Pulmonary artery endothelial cell (primary cell): Measurements from ENCODE around the gene CAMTA1. TPM values are rescaled to one million over a fixed set of nuclear protein-coding genes. Genes with fewer than 3 reads are reported as not detected.

Experiments used
- DNase-seq: peaks from one replicate; pipeline ENCODE4 v3.0.0-alpha.2; 2011; ENCODE audit warnings: low read depth, low spot score
- total RNA-seq: library from RNA; depleted of rRNA; stranded (reverse); fragments of >200 nt; gene quantifications from 2 replicates; pipeline ENCODE4 v1.2.3, GENCODE V29; 2014

The CAMTA1 gene
- total RNA-seq, 1 donor from 2014 or later: 54.0 TPM

DNA sequence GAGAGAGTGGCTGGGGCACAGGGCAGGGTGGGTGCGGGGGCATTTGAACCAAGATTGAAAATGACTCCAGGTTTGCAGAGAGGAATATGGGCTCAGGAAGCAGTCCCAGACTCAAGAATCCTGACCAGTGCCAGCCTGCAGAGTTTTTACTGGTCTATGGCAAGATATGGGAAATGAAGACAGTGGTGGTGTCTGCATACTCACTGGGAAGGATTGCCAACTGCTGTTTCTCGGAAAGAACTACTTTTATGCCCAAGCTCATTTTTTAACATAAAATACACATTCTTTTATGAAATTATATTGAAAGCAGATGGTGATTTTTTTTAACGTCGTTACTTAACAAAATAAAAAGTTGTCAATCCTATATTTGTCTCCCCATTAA is 401.8 kb downstream of the CAMTA1 start:
- DNase-seq: no peak

DNA sequence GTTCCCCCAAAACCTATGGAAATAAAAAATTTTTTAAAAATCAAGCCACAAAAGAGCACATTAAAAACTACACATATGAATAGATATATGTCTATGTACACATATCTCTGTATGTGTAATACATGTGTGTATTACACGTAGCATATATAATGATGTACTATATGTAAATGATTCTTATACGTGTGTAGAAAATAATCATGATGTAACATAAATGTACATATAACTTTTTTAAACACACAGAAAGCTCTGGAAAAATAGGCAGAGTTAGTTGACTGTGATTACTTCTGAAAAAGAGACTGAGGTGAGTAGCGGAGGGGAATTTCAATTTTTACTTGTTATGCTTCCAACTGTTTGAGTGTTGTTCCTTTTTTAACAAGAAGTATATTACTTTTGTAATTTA is 405.0 kb downstream of the CAMTA1 start:
- no peak for DNase-seq

DNA sequence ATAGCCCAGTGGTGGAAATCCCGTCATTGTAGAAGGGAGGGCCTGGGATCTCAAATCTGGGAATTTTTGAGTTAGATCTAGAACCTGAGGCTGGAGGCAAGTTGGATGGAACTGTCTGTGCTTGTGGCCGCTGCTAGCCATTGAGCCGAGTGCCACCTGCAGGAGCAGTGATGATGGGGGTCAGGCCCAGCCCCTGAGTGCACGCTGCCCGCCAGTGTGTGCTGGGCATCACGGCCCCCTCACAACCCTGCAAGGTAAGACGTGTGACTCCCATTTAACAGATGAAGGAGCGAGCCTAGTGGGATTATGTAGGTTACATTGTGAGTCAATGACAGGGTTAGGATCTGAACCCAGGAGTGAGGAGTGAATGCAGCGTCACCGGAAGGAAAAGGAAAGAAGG is 407.2 kb downstream of the CAMTA1 start:
- no peak for DNase-seq

DNA sequence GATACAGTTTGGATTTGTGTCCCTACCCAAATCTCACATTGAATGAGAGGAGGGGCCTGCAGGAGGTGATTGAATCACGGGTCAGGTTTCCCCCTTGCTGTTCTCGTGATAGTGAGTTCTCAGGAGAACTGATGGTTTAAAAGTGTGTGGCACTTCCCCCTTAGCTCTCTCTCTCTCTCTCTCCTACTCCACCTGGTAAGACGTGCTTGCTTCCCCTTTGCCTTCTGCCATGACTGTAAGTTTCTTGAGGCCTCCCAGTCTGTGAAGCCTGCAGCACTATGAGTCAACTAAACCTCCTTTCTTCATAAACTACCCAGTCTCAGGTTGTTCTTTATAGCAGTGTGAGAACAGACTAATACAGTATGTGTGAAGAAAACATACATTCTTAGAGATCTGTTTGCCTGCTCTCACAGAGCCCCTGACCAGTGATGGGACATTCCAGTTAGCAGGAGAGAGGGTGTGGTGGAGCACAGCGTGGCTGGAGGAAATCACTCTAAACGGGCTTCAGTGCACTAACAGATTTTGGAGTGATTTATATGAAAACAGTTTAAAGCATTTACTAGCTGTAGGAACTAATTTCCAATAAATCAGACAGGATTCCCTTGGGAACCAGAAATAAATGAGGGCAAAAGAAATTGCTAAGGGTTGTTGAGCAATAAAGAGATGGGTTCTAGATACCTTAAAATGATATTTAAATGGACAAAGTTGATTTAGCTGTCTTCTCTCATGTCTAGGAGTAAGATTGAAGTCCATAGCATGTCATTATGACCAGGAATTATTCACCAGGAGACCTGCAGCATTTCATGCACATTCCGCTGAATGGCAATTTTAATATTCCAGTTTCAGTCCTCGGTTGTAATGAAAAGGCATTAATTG is 411.0 kb downstream of the CAMTA1 start:
- no peak for DNase-seq

DNA sequence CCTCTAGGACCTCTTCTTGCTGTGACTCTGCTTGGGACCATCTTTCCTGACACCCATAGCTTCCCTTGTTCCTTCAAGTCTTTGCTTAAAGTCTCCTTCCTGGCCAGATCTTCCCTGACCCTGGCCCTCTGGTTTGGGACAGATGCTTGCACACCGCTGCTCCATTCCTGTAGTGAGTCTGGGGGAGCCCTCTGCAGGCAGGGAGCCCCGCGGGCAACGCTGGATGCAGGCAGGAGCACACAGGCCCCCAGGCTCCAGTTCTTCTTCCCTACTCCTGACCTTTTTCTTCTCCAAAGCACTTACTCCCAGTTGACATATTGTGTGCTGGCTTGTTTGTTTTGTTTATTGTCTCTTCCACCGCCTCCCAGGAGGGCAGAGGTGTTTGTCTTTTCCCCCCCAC is 413.4 kb downstream of the CAMTA1 start:
- no peak for DNase-seq

DNA sequence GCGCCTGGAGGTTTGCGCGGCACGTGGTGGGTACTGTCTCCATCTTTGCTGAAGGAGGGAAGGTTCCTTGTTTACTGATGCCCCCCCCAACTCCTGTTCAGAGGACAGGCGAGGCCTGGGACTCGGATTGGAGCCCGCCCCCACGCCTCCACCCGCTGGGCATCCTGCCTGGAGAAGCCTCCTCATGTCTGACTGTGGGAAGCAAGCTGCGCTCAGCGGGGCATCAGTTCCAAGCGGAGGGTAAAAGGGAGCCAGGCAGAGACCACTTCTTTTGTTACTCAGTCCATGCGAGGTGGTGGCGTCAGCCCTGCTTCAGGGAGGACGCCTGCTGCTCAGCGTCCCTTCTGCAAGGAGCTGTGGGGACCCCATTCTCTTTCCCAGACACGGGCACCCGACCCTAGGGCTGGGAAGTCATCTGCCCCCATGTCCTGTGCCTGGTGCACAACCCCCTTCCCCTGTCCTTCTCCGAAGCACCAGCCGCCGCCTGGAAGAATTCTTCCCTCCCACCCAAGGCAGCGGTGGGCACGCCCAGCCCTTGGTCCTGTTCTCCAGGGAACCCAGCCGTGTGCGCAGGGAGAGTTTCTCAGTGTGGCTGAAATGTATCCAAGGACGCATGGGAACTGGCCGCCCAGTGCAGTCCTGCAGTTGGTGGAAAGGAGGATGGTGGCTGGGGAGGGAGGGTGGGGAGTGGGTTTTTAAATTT is 414.0 kb downstream of the CAMTA1 start:
- DNase-seq: no peak

DNA sequence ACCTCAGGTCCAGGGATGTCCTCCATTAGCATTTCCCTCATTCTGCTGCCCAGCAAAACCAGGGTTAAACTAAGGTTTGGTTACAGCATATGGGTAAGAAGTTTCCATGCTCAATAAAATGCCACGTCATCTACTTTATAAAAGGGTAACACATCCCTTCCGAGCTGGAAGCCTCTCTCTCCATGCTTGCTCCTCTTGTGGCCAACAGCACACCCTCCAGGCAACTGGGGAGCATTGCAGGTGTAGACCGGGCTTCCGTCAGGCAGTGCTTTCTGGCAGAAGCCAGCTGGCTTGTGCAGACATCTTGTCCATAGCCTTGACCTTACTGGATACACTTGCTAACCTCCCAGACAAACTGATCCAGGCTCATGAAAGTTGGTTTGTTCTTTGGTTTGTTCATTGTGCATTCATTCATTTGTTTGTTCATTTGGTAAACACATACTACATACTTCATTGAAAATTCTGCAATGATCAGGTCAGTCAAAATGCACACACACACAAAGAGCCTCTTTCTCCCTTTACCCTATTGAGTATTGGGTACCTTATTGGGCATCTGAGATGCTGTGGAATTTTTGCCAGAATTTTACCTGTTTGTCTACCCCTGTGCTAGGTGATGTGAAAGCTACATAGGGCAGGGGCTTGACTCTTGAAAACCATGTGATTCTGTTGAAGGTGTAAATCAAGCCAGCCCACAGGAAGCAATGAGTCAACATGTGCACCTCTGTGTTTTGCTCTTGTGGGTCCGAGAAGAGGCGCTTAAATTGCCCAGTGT is 422.8 kb downstream of the CAMTA1 start:
- no peak for DNase-seq

DNA sequence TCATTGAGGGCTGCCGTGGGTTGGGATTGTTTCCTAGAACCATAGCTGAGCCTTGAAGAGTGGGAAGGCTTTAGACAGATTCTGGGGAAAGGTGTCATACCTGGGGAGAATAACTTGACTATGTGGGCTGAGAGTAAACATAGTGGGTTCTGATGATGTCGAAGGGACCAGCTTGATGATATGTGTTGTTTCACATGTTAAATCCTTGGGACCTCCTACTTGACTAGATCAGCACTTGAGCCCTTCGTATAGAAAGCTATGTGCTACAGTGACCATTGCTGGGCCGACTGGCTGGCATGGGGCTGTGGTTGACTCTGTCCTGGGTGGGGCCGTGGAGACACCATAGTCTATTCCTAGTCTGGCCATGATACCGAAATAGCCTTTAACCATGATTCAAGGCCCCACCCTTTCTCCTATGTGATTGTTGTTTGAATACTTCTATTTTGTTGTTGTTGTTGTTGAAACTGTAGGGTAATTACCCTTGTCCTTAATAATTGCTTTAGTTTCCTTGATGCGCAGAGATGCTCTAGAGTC is 423.5 kb downstream of the CAMTA1 start:
- no peak for DNase-seq

DNA sequence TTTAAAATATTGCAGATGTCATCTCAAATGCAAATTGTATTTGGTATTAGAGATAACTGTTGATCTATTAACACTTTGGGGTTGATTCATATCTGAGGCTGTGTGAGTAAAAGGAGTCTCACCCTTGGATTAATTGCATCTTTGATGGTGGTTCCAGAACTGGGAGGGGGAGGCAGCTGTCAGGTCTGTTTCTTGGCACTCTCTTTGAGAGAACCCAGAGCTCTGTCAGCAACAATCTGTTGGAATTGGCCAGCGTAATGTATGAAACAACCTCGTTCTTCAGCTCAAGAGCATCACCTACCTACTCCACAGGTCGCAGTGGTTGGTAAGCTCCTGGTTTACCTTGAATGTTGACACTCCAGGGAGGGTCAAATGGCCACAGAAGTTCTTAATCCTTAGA is 424.1 kb downstream of the CAMTA1 start:
- no peak for DNase-seq

DNA sequence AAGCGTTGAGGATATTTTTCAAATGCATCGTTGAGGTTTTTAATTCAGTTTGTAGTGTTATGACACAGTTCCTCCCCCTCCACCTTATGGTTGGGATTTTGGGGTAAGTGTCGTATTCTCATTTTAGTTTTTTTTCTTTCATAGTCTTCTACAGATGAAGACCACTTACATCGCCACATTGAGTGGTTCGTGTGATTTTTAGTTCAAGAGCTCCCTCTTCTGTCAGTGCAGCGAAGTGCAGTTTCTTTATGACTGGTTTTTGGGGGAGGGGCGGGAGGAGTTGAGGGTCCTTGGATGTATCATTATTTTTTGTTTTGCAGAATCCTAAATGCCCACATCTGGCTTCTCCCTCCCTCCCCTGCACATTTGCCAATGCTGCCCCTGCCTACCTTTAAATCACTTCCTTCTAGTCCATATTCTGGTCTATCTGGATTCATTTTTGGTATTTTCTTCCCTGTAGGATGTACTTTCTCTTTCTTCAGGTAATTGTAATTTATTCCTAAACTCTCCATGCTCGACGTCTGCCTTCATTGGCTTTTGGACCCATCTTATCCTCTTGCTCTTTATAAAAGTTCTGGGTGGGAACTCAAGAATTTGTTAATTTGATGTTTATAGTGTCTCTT is 433.1 kb downstream of the CAMTA1 start:
- no peak for DNase-seq

DNA sequence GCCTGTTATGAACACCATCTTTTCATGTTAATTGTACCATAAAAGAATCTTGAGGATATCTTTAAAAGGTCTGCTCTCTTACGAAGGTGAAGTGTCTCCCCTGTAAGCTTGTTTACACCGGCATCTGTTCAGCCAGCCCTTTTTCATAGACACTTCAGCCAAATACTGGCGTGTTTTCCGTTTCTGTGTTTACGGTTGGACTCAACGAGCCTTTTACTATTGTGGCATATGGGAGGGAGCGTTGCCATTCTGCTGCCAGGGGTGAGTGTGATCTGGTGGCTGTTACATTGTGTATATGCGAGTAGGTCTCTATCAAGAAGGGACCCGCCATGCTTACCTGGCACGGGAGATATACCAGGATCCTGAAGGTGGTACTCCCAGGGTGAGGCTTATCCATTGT is 433.8 kb downstream of the CAMTA1 start:
- DNase-seq: no peak

DNA sequence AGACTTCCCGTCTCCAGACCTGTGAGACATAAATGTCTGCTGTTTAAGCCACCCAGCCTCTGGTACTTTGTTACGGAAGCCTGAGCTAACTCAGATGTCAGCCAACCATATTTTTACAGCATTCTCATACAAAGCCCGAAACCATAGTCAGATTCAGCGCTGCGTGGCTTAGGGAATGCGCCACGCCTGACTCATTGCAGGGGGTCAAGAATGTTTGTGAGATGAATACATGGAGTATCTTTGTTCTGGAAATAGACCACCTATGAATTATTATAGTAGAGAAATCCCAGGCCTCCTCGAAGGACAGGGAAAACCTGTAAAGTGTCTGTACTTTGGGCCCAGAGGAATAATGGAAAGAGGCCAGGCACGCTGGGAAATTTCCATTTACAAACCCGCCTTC is 434.8 kb downstream of the CAMTA1 start:
- DNase-seq: no peak

DNA sequence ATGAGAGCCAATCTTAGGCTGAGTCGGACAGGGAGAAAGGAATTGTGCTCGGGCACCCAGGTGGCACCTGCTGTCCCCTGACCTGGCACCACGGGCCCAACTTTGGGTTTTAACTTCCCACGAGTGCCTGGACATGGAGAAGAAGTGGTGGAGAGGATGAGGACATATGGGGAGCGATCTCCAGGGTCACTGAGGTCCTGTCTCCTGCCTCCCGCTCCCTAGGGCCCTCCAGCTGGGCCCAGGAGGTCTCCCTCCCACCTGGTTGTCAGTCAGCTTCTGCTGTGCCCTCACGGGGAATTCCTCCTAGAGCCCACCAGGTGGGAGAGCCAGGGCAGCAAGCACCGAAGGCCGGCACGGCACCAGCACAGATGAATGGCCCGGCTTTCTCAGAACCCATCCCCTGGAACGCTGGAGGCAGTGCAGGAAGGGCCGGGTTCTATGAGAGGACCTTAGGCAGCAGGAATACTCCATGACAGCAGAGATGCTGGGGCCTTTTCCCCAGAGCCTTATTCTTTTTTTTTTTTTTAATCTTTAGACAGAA is 435.5 kb downstream of the CAMTA1 start:
- no peak for DNase-seq

DNA sequence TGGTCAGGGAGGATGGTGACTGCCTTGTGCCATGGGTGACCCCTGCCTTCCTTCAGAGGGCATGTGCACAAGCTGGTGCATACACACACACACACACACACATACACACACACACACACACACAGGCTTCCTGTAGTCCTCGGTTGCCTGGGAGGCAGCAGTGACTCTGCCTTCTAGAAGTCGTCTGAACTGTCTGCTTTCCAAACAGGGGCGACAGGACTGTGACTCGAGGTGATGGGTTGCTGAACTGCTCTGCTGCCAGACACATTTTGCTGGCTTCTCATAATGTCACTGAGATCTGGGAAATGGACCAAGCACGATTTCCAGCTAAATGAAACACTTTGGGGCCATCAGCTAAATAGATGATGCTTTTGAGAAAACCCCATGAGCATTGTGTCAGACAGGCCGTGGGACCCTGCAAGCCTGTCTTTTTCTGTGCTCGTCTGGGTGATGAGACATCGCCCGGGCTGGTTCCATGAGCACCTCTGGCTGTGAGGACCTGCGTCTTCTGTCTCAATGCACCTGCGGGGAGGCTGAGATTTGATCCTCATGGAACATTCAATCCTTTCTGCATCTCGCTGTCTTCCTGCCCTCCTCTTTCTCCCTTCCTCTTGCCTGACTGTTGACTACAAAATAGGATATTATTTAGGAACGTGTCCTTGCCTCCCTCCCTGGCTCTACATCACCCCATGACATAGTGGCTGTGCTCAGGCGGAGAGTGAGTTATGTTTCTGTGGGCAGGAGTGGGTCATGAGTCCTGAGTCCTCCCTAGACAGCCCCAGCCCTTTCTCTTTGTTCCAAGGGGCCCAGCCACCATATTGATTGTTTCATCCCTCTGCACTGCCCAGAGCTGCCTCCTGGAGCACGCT is 436.8 kb downstream of the CAMTA1 start:
- DNase-seq: no peak

DNA sequence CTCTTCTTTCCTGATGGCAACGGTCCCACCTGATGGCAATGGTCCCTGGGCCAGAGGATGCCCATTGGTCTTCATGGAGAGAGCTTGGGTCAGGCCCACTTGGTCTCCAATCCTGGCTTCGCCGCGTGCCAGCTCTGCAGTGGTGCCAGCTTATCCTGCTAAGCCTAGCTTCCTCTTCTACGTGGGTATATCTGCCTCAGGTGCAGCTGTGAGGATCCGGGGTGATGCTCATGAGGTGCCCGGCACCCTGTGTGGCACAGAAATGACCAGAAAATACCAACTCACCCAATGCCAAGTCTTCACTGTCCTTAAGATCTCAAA is 437.4 kb downstream of the CAMTA1 start:
- DNase-seq: no peak

DNA sequence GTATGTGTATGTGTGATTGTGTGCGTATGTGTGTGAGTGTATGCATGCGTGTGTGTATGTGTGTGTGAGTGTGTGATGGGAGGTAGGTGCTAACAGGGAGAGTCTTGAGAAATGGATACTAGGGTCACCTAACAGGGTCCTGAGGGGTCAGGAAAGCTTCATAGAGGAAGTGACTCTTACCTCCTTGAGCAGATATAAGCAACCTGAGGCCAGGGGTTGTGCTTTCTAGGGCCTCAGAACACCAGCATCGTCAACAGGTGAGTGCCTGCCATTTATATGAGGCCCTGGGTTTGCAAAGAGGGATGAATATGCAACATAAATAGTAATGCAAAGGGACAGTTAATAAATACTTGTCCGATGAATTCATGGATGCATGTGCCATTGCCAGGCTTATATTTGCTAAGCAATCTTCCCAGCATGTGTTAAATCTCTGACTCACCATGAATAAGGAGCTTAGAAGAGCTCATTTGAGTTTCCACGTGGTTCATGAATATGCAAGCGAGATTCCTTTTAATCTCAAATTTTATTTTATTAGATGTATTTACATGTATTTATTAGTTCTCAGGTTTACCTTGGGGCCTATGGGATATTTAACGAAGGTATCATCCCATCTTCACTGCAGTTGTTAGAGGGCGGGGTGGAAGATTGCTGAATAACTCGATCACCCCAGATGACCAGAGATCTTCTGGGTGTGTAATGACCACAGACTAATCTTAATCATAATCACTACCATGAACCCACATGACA is 438.3 kb downstream of the CAMTA1 start:
- no peak for DNase-seq

DNA sequence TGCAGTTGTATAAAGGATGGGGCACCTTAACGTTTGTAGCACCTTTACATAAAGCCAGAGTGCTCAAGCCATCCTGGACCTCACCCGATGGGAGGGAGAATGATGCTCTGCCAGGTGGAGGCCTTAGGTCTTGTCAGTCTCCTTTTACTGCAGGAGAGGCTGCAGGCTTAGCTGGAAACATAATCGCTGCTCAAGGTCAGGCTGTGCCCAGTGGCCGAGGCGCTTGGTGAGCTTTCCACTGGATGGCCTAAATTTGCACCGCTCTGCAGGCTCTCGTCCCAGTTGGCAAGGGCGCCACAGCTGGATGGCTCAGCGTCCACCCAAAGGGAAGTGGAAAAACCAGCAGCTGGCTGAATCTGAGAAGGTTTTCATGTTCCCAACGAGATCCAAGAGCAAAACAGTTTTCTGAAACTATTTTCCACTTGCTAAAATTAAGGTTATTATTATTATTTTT is 438.9 kb downstream of the CAMTA1 start:
- no peak for DNase-seq

DNA sequence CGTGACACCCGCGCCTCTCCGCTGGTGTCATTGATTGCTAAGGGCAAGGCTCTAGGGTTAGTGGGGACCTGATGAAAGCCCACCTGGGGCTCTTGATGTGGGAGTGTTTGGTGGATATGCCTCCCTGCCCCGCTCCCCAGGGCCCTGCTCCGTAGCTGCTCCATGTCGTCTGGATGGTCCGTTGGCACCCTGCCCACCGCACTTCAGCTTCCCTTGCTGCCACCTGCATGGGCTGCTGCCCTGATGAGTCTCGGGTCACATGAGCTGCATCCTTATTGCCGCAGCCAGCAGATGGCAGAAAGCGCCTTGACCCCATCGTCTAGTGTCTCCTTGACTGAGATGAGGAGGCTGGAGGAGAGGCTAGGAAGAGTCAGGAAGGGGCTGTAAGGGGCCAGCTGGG is 439.4 kb downstream of the CAMTA1 start:
- no peak for DNase-seq

DNA sequence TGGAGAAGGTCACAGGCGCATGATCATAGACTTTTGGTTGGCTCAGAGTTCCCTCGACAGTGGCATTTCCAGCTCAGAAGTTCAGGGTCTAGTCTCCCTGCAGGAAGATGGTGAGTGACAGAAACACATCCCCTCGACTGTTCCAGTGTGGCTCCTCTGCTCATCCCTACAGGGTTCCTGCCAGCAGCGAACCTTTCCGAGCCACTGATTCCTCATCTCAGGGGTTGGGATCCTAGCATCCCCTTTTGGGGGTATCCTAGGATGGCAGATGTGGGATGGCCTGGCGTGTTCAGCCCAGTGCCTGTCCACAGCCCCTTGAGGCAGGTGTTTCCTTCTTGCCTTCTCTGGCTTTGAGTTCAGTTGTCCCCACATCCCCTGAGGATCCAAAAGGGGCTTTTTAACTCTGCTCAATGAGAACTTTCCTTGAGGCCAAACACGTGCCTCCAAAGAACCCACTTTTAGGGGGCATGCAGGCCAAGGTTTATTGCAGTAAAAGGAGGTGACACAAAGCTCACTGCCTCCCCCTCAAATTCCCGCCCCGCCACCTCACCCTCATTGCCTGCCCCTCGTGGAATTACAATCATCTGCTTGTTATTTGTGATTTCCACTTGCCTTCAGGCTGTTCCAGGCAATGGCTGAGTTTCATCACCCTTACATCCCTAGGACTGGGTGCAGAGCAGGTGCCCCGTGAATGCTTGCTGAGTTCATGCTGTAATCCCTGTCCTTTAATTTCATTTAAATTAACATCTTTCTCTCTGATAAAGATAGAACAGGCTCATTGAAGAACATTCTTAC is 440.7 kb downstream of the CAMTA1 start:
- no peak for DNase-seq
